HPDE6-E6E7 (cell line): ENCODE results near the gene ZSCAN5A.
"Not testable (repeated sequence)": the region's sequence is repeated elsewhere in the genome, so short reads cannot be mapped to it uniquely, and the experiment has no call there.

Experiments used
- DNase-seq: peaks from one replicate; pipeline ENCODE4 v3.0.0; 2011; ENCODE audit warnings: missing footprints; ENCODE audit errors: extremely low spot score

The ZSCAN5A gene

DNA sequence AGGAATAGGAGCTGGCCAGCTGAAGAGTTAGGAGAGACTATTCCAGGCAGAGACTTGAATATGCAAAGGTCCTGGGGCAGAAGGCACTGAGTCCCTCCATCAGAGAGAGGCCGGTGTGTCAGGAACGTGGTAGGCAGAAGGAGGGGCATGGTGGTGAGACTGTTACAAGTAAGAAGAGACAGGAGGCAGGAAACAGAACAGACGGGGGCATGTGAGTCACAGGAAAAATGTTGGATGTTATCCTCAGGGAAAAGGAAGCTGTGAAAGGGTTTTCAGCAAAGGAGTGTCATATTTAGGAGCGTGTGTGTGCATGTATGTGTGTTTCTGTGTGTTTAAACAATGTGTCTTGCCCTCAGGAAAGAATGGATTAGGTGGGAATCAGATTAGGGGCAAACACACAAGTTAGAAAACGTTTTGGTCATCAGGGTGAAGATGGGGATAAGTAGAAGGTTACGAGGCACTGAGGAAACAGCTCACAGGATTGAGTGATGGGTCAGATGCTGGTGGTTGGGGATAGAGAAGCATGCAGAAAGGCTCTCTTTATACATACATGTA is 41.0 kb downstream of the ZSCAN5A start:
- no peak for DNase-seq

- no peak for DNase-seq
Observed at GRCh38 chr19:56272161-56272798, 42.4 kb downstream of the ZSCAN5A start, which contains the start of gene EDDM13. Gene EDDM13 (plus strand): TSS chr19:56272748. CDS start chr19:56272835, 87 bp downstream.

DNA sequence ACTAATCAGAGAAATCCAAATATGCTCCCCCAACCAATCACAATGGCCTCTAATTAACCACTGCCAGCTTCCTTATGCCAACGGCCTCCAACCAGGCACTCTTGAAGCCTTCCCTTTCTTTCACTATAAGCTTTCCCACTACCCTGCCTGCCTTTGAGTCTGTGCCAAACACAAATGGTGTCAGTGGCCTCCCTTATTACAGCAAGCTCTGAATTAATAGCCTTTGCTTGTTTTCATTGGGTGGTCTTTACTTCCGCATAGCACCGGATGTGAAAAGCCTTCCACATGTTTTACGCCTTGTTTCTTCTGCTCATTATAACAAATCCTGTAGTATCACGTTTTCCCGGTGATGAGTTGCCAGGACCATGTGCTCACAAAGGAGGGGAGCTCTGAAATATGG is 43.5 kb downstream of the ZSCAN5A start:
- no peak for DNase-seq

- DNase-seq, result no peak
Observed at GRCh38 chr19:56270676-56271075, 44.0 kb downstream of the ZSCAN5A start.

- DNase-seq, result no peak
Observed at GRCh38 chr19:56269348-56269747, 45.3 kb downstream of the ZSCAN5A start.

DNA sequence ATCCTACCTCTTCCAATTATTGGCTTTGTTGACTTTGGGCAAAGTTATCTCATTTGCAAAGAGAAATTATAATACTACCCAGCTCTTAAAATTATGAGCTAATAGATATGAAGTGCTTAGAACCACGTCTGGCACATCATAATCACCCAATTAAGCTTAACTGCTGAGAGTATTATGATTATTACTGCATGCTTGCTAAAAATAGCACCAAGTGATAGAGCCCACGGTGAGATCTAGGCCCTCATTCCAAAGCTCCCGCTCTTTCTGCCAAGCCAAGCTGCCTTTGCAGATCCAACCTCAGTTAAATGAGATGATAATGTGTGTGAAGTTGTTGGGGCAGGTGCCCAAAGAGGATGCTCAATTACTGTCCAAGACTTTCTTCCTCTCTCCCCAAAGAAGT is 48.6 kb downstream of the ZSCAN5A start:
- DNase-seq, result no peak

DNA sequence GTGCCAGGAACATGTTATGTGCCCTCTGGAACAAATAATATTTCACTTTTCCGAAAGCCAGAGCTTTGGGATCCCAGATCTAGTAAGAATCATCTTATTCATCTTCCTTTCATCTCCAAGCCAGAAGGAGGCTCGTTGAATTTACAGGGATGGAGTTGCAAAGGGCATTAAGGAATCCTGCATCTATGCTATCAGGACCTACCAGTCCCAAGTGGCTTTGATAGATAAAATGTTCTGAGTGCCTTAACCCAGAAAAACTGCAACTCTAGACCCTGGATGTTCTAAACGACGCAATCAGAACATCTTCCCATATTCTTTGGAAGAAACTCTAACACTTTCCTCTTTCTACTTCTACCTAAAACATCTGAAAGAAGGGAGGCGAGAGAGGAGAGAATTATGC is 51.3 kb downstream of the ZSCAN5A start:
- DNase-seq, result no peak

GRCh38 chr19:56261932-56262331 is 52.7 kb downstream of the ZSCAN5A start:
- not testable (repeated sequence) for DNase-seq

DNA sequence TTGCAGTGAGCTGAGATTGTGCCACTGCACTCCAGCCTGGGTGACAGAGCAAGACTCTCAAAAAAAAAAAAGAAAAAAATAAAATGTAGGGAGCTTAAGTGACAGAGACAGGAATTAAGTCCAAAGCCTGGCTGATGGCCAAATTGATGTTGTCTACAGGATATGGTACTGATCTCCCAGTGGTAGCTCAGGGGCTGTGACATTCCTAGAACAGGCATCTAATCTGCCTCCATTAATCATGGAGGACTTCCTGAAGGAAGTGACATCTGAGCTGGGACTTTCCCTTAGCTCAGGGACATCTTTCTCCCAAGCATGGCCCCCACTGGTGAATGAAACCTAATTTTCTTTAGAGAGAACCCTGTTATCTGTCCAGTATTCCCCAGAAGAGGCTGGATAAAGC is 53.5 kb downstream of the ZSCAN5A start:
- DNase-seq, result no peak

GRCh38 chr19:56258272-56258671 is 56.4 kb downstream of the ZSCAN5A start:
- DNase-seq, result no peak

DNA sequence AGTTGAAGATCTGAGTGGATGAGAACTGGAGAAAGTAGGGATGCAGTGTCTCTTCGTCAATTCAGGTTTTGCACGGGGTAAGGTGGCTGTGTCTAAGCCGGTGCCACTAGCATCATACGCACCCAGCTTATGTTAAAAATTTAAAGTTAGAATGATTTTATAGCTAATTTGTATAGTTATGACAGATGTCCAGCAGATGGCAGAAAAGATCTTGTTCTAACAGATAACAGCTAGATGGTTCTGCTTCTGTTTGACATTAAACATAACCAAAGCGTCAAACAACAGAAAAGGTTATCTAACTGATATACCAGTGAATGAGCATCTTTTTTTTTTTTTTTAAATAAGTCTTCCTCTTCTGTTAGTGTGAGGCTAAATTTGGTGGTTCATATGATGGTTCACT is 60.9 kb downstream of the ZSCAN5A start:
- peak; percentile 21 for DNase-seq

- peak; percentile 40 for DNase-seq
Observed at GRCh38 chr19:56252699-56253422, 61.8 kb downstream of the ZSCAN5A start.

DNA sequence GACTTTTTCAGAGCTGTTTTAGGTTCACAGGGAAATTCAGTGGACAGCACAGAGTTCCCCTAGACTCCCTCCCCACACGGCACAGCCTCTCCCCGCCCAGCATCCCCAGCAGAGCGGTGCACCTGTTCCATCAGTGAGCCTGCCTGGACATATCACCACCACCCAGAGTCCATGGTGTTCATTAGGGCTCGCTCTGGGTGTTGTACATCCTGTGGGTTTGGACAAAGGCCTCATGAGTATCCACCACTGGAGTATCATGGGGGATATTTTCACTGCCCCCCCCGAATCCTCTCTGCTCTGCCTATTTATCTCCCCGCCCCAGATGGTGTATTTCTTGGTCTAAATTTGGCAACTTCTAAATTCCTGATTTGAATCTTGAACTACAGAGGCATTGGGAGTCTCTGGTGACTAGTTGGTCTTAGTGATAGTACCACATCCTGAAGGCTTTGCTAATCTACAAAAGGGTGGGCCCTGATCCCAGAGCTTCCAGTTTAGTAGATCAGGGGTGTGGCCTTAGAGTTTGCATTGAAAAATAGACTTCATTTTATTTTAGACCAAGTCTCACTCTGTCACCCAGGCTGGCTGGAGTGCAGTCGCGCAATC is 65.8 kb downstream of the ZSCAN5A start:
- not testable (repeated sequence) for DNase-seq

GRCh38 chr19:56245764-56246163 is 68.9 kb downstream of the ZSCAN5A start:
- DNase-seq, result not testable (repeated sequence)

- DNase-seq, result no peak
Observed at GRCh38 chr19:56245121-56245740, 69.4 kb downstream of the ZSCAN5A start.

DNA sequence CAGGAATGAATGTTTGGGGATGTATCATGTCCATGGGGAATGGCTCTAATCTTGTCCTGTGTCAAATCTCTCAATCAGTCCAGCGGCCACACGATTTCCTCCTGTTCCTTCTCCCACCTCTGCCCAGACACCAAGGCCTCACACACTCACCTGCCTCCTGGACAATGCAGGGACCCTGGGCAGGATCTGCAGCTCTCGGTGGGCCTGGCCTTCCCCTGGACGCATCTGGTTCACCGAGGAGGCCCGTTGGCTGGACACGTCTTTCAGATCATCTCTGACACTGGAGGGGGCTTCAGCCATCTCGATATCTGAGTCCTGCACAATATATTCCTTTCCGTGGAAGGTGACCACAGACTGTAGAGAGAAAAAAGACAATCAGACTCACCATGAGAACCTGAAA is 91.2 kb downstream of the ZSCAN5A start:
- no peak for DNase-seq

DNA sequence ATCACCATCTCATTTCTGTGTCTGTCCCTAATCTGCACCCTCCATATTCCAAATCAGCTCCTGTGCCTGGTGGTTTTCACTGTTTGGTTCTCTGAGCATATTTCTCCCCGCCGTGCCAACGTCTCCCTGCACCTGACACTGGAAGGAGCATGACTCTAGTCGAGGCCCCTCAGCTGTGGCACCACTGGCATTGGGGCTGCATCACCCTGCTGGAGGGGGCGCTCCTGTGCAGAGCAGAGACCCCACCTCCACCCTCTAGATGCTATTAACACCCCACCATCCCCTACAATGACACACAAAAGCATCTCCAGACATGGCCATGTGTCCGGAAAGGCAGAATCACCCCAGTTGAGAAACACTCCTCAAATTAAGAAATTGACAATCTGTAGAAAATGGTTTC is 91.7 kb downstream of the ZSCAN5A start:
- no peak for DNase-seq

- no peak for DNase-seq
Observed at GRCh38 chr19:56221851-56222250, 92.8 kb downstream of the ZSCAN5A start.

DNA sequence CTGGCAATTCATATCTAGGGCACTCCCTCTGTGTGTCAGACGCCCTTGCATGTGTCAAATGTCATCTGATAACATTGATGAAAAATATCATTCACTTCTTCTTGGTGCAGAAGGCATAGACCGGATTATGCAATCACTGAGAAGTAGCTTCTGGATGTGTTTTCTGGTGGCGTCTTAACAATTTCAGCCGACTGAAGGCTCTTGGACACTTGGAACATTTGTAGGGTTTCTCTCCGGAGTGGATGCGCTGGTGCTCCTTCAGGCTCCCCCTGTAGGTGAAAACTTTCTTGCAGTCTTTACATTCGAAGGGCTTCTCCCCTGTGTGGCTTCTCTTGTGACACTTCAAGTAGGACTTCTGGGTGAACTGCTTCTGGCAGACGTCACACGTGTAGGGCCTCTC is 93.2 kb downstream of the ZSCAN5A start:
- DNase-seq, result not testable (repeated sequence)

DNA sequence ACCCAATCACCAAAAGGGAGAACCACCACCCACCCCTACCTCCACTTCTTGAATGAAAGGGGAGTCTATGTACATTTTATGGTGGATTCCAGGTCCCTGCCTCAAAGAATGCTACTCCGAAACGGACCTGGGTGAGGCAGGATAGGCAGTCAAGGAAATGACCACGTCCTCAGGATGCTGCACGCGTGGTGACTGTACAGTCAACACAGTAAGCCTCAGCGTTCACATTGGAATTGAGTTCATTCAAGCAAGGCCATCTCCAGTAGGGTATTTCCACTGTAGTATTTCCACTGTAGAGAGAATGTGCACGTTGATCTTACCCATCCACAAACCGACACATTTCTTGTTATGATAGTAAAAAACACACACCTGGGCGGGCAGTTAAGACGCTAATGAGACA is 95.7 kb downstream of the ZSCAN5A start:
- no peak for DNase-seq

GRCh38 chr19:56217039-56217949 is 97.3 kb downstream of the ZSCAN5A start:
- peak; percentile 70 for DNase-seq
